Activated naive CD4-positive, alpha-beta T cell (primary cell): Measurements from ENCODE around the gene FAM107B.

Experiments
- DNase-seq, 4 experiments: peaks; one replicate each; lab custom pipeline; 2025; lab: John Stamatoyannopoulos, UW

Gene FAM107B

GRCh38 chr10:14578060-14578952, 196.4 kb downstream of the FAM107B start:
- no peak for DNase-seq

GRCh38 chr10:14574885-14575284, 199.8 kb downstream of the FAM107B start:
- no peak for DNase-seq

- no peak for DNase-seq
These were observed 200.4 kb downstream of the FAM107B start for GRCh38 chr10:14574291-14574690.

- no peak for DNase-seq
These were observed 200.9 kb downstream of the FAM107B start for GRCh38 chr10:14573666-14574261.

- no peak for DNase-seq
These were observed 201.9 kb downstream of the FAM107B start for GRCh38 chr10:14572811-14573210.

GRCh38 chr10:14571866-14572507, 202.7 kb downstream of the FAM107B start:
- peak in 2 of 4 experiments; percentile 41 to 51 for DNase-seq

GRCh38 chr10:14570800-14571199, 203.9 kb downstream of the FAM107B start:
- no peak for DNase-seq

GRCh38 chr10:14569274-14570060, 205.2 kb downstream of the FAM107B start:
- DNase-seq = peak in 2 of 4 experiments; percentile 30 to 46

- DNase-seq = no peak
These were observed 207.3 kb downstream of the FAM107B start for GRCh38 chr10:14567421-14567820.

- no peak for DNase-seq
These were observed 208.2 kb downstream of the FAM107B start for GRCh38 chr10:14566498-14566897.

- no peak for DNase-seq
These were observed 209.5 kb downstream of the FAM107B start for GRCh38 chr10:14565199-14565598.

GRCh38 chr10:14564268-14564744, 210.4 kb downstream of the FAM107B start:
- DNase-seq = no peak

GRCh38 chr10:14563359-14563940, 211.2 kb downstream of the FAM107B start:
- DNase-seq = no peak

GRCh38 chr10:14563076-14563336, 211.7 kb downstream of the FAM107B start:
- DNase-seq = no peak

GRCh38 chr10:14562218-14563075, 212.2 kb downstream of the FAM107B start:
- DNase-seq = no peak

- DNase-seq = no peak
These were observed 213.6 kb downstream of the FAM107B start for GRCh38 chr10:14560791-14561765.

GRCh38 chr10:14560274-14560673, 214.4 kb downstream of the FAM107B start:
- DNase-seq = peak in 1 of 4 experiments; percentile 15

- no peak for DNase-seq
These were observed 216.7 kb downstream of the FAM107B start for GRCh38 chr10:14558025-14558424.

- DNase-seq = no peak
These were observed 217.1 kb downstream of the FAM107B start for GRCh38 chr10:14557567-14557966.
